Neuronal stem cell (in vitro differentiated cells): ENCODE results near the gene SHISA9.

Experiments used
- DNase-seq: peaks from one replicate; pipeline ENCODE4 v3.0.0-alpha.2; 2013; ENCODE audit warnings: low spot score
- H2AFZ ChIP-seq: one replicate; pipeline ENCODE4 v1.6.1; 2013; ENCODE audit warnings: mild to moderate bottlenecking, low read length, inconsistent platforms
- H2AK5ac ChIP-seq: 2 replicates; pipeline ENCODE4 v1.6.1; 2013; ENCODE audit warnings: low read depth, mild to moderate bottlenecking, inconsistent platforms, low read length, moderate library complexity, mixed read lengths
- H2BK120ac ChIP-seq: 2 replicates; pipeline ENCODE4 v1.6.1; 2013; ENCODE audit warnings: low read depth, mild to moderate bottlenecking, inconsistent platforms, low read length, moderate library complexity, mixed read lengths
- H2BK12ac ChIP-seq: one replicate; pipeline ENCODE4 v1.6.1; 2013; ENCODE audit warnings: low read length, inconsistent platforms
- H2BK15ac ChIP-seq: 2 replicates; pipeline ENCODE4 v1.6.1; 2013; ENCODE audit warnings: mild to moderate bottlenecking, low read length, inconsistent platforms, mixed read lengths
- H2BK5ac ChIP-seq: one replicate; pipeline ENCODE4 v1.6.1; 2013; ENCODE audit warnings: inconsistent platforms, mild to moderate bottlenecking, low read length, moderate library complexity
- H3K14ac ChIP-seq: one replicate; pipeline ENCODE4 v1.6.1; 2013; ENCODE audit warnings: low read length, inconsistent platforms
- H3K18ac ChIP-seq: 2 replicates; pipeline ENCODE4 v1.6.1; 2013; ENCODE audit warnings: low read length, inconsistent platforms
- H3K23ac ChIP-seq: 2 replicates; pipeline ENCODE4 v1.6.1; 2013; ENCODE audit warnings: low read depth, mild to moderate bottlenecking, mixed read lengths, low read length, inconsistent platforms; ENCODE audit not compliant: poor library complexity
- H3K27ac ChIP-seq: replicated peaks from 3 replicates; pipeline ENCODE4 v1.5.1; 2013; ENCODE audit warnings: low read length, inconsistent platforms
- H3K27me3 ChIP-seq, 3 experiments: 2 replicates each; pipeline ENCODE4 v1.6.1; 2013; ENCODE audit warnings: low read length in 3 of 3, mild to moderate bottlenecking in 2 of 3, inconsistent platforms in 1 of 3, low read depth in 1 of 3, mixed read lengths in 1 of 3, moderate library complexity in 1 of 3; ENCODE audit not compliant: control insufficient read depth in 3 of 3, insufficient read depth in 3 of 3
- H3K36me3 ChIP-seq, 2 donors: replicated peaks in 1 of 2; 2 replicates each; pipeline ENCODE4 v1.6.1; 2013; ENCODE audit warnings: low read length in 2 of 2; ENCODE audit not compliant: control insufficient read depth in 2 of 2, insufficient read depth in 2 of 2
- H3K4ac ChIP-seq: 2 replicates; pipeline ENCODE4 v1.6.1; 2013; ENCODE audit warnings: inconsistent platforms, mild to moderate bottlenecking, low read length, moderate library complexity
- H3K4me1 ChIP-seq, 2 donors: 1 replicate in 1 of 2; 2 replicates in 1 of 2; pipeline ENCODE4 v1.6.1; 2013; ENCODE audit warnings: low read length in 2 of 2, low read depth in 1 of 2; ENCODE audit not compliant: control insufficient read depth in 2 of 2, insufficient read depth in 1 of 2
- H3K4me2 ChIP-seq: one replicate; pipeline ENCODE4 v1.6.1; 2013; ENCODE audit warnings: mild to moderate bottlenecking, low read length, inconsistent platforms; ENCODE audit not compliant: insufficient read depth, poor library complexity, severe bottlenecking
- H3K4me3 ChIP-seq, 2 donors: 2 replicates each; pipeline ENCODE4 v1.5.1; 2013; ENCODE audit warnings: low read length in 2 of 2, mild to moderate bottlenecking in 2 of 2, inconsistent platforms in 1 of 2, moderate library complexity in 1 of 2
- H3K79me1 ChIP-seq: one replicate; pipeline ENCODE4 v1.6.1; 2013; ENCODE audit warnings: low read depth, mild to moderate bottlenecking, inconsistent platforms, low read length, moderate library complexity
- H3K9ac ChIP-seq: one replicate; pipeline ENCODE4 v1.6.1; 2013; ENCODE audit warnings: mild to moderate bottlenecking, low read depth, low read length, inconsistent platforms; ENCODE audit not compliant: poor library complexity
- H3K9me3 ChIP-seq, 2 donors: replicated peaks in 1 of 2; 2 replicates each; pipeline versions ENCODE3 to v1.6.1; 2013; ENCODE audit warnings: low read length in 2 of 2, mild to moderate bottlenecking in 2 of 2, inconsistent platforms in 1 of 2, low read depth in 1 of 2, mixed read lengths in 1 of 2, moderate library complexity in 1 of 2; ENCODE audit not compliant: control insufficient read depth in 2 of 2, insufficient read depth in 1 of 2
- H4K8ac ChIP-seq: one replicate; pipeline ENCODE4 v1.6.1; 2013; ENCODE audit warnings: low read depth, mild to moderate bottlenecking, inconsistent platforms, low read length, moderate library complexity
- H4K91ac ChIP-seq: one replicate; pipeline ENCODE4 v1.6.1; 2013; ENCODE audit warnings: low read length, low read depth, mild to moderate bottlenecking, inconsistent platforms; ENCODE audit not compliant: poor library complexity
- WGBS, 2 donors: extraction: QIAGEN DNeasy Blood & Tissue Kit; methylation state at CpG; one replicate each; pipeline ENCODE4 v1.1.7; 2013; ENCODE audit warnings: missing lambda C conversion rate in 2 of 2, mixed read lengths in 1 of 2; ENCODE audit not compliant: insufficient read length in 2 of 2, insufficient replicate concordance in 1 of 2; ENCODE audit errors: extremely low coverage in 2 of 2; 5-methylcytosine and 5-hydroxymethylcytosine counted together

The SHISA9 gene

GRCh38 chr16:13113741-13114140 lies 212.3 kb downstream of the SHISA9 start:
- Histone ChIP-seq H3K27me3 (no peaks in the 10 kb centered on the region), H3K36me3 (no peaks in the 10 kb centered on the region), H2BK15ac (no peak overlapping the region), H3K9ac (no peak overlapping the region), H3K4me2 (no peak overlapping the region), H3K18ac (no peak overlapping the region), H2BK5ac (no peak overlapping the region), H3K79me1 (no peaks in the 10 kb centered on the region), H4K91ac (no peak overlapping the region), H3K27ac (peak overlapping the region; percentile 59), H3K4ac (no peak overlapping the region), H3K4me1 (peaks cover 0 to 8% of the 10 kb centered on the region in 2 donors), H2AK5ac (no peak overlapping the region), H3K9me3 (no peaks in the 10 kb centered on the region), H3K4me3 (no peak overlapping the region), H3K14ac (no peak overlapping the region), H2BK12ac (no peak overlapping the region), H3K23ac (no peak overlapping the region), H2AFZ (no peak overlapping the region), H4K8ac (no peak overlapping the region), H2BK120ac (no peak overlapping the region)
- DNase-seq = no peak
- no CpG with 5 or more reads among the region's 3 CpGs for WGBS, 2 donors

GRCh38 chr16:13118091-13118490 lies 216.7 kb downstream of the SHISA9 start:
- Histone ChIP-seq H3K14ac (no peak overlapping the region), H2BK5ac (no peak overlapping the region), H3K79me1 (no peaks in the 10 kb centered on the region), H2AK5ac (no peak overlapping the region), H3K4me1 (peaks cover 0 to 11% of the 10 kb centered on the region in 2 donors), H3K27me3 (no peaks in the 10 kb centered on the region), H3K4me2 (no peak overlapping the region), H3K18ac (no peak overlapping the region), H2AFZ (no peak overlapping the region), H3K9me3 (no peaks in the 10 kb centered on the region), H3K36me3 (no peaks in the 10 kb centered on the region), H4K8ac (no peak overlapping the region), H3K4ac (no peak overlapping the region), H3K23ac (no peak overlapping the region), H2BK12ac (no peak overlapping the region), H3K9ac (no peak overlapping the region), H4K91ac (no peak overlapping the region), H2BK120ac (no peak overlapping the region), H3K27ac (no peak overlapping the region), H3K4me3 (no peak overlapping the region), H2BK15ac (no peak overlapping the region)
- WGBS, 2 donors = no CpG with 5 or more reads among the region's 5 CpGs
- no peak for DNase-seq

GRCh38 chr16:13120091-13120490 lies 218.7 kb downstream of the SHISA9 start:
- DNase-seq = no peak
- no CpG with 5 or more reads among the region's 6 CpGs for WGBS, 2 donors
- no peak overlapping the region for H2BK12ac ChIP-seq

GRCh38 chr16:13120557-13120956 lies 219.2 kb downstream of the SHISA9 start:
- H3K79me1 ChIP-seq = no peaks in the 10 kb centered on the region
- H4K8ac ChIP-seq = no peak overlapping the region
- H3K9ac ChIP-seq = no peak overlapping the region
- no peaks in the 10 kb centered on the region for H3K27me3 ChIP-seq
- H3K36me3 ChIP-seq = no peaks in the 10 kb centered on the region
- no peak overlapping the region for H3K4me2 ChIP-seq
- H3K27ac ChIP-seq = no peak overlapping the region
- H3K9me3 ChIP-seq = no peaks in the 10 kb centered on the region
- no peak overlapping the region for H4K91ac ChIP-seq
- no peak overlapping the region for H3K4ac ChIP-seq
- no peak overlapping the region for H3K14ac ChIP-seq
- H2BK5ac ChIP-seq = no peak overlapping the region
- H2BK15ac ChIP-seq = no peak overlapping the region
- no peak overlapping the region for H2BK12ac ChIP-seq
- peaks cover 0 to 9% of the 10 kb centered on the region in 2 donors for H3K4me1 ChIP-seq
- no peak overlapping the region for H2AFZ ChIP-seq
- no peak overlapping the region for H3K23ac ChIP-seq
- no peak overlapping the region for H2AK5ac ChIP-seq
- no peak overlapping the region for H3K4me3 ChIP-seq
- no peak for DNase-seq
- no peak overlapping the region for H2BK120ac ChIP-seq
- no CpG with 5 or more reads among the region's 4 CpGs for WGBS, 2 donors
- no peak overlapping the region for H3K18ac ChIP-seq

More at GRCh38 chr16:13120091-13120490, 218.7 kb downstream of the SHISA9 start:
- Histone ChIP-seq H3K14ac (no peak overlapping the region), H3K23ac (no peak overlapping the region), H3K4me2 (no peak overlapping the region), H3K27ac (no peak overlapping the region), H3K79me1 (no peaks in the 10 kb centered on the region), H3K4me1 (peaks cover 0 to 9% of the 10 kb centered on the region in 2 donors), H3K27me3 (no peaks in the 10 kb centered on the region), H2BK15ac (no peak overlapping the region), H2AFZ (no peak overlapping the region), H4K91ac (no peak overlapping the region), H2BK120ac (no peak overlapping the region), H3K4me3 (no peak overlapping the region), H2BK5ac (no peak overlapping the region), H3K9ac (no peak overlapping the region), H3K36me3 (no peaks in the 10 kb centered on the region), H3K9me3 (no peaks in the 10 kb centered on the region), H3K18ac (no peak overlapping the region), H4K8ac (no peak overlapping the region), H3K4ac (no peak overlapping the region), H2AK5ac (no peak overlapping the region)
